Common myeloid progenitor, CD34-positive (primary cell): ENCODE data around the gene IDI2. TPM values are rescaled to one million over a fixed set of nuclear protein-coding genes. Genes with fewer than 3 reads are reported as not detected.
A peak's percentile ranks its signal among the peaks of the same experiment; 100 is the strongest.
"Not testable (repeated sequence)": the region's sequence is repeated elsewhere in the genome, so short reads cannot be mapped to it uniquely, and the experiment has no call there.

Experiments used
- CTCF ChIA-PET: fragments of 350-600 bp; sonication (Branson Sonifier 250); formaldehyde crosslinking; loops from one replicate; lab custom pipeline; 2021; ENCODE audit warnings: antibody characterized with exemption; lab: Charles Lee
- POLR2A ChIA-PET: fragments of 350-600 bp; sonication (Branson Sonifier 250); formaldehyde crosslinking; loops from one replicate; lab custom pipeline; 2021; ENCODE audit warnings: antibody characterized with exemption; lab: Charles Lee
- DNase-seq, 3 donors: peaks; one replicate each; pipeline versions ENCODE4 v3.0.0 to v3.0.0-alpha.2; 2013
- H3K27ac ChIP-seq, 2 experiments: 1 replicate in 1 of 2; 2 replicates in 1 of 2; pipeline ENCODE4 v1.7.0; 2013; ENCODE audit warnings: inconsistent platforms in 2 of 2, low read length in 2 of 2, mild to moderate bottlenecking in 2 of 2, low read depth in 1 of 2, moderate library complexity in 1 of 2; ENCODE audit not compliant: severe bottlenecking in 2 of 2, insufficient read depth in 1 of 2, poor library complexity in 1 of 2
- H3K27me3 ChIP-seq, 5 experiments: replicated peaks in 2 of 5; 1 replicate in 3 of 5; 2 replicates in 2 of 5; pipeline versions ENCODE4 v1.6.1 to v1.7.0; 2013; ENCODE audit warnings: low read length in 4 of 5, mild to moderate bottlenecking in 2 of 5, moderate library complexity in 2 of 5, inconsistent platforms in 1 of 5; ENCODE audit not compliant: insufficient read depth in 5 of 5, control insufficient read depth in 4 of 5
- H3K36me3 ChIP-seq, 4 experiments: 1 replicate in 2 of 4; 2 replicates in 2 of 4; pipeline versions ENCODE4 v1.6.1 to v1.7.0; 2013; ENCODE audit warnings: low read length in 3 of 4, control low read depth in 1 of 4, mild to moderate bottlenecking in 1 of 4; ENCODE audit not compliant: control insufficient read depth in 4 of 4, insufficient read depth in 4 of 4
- H3K4me1 ChIP-seq, 4 experiments: 1 replicate in 3 of 4; 2 replicates in 1 of 4; pipeline versions ENCODE4 v1.6.1 to v1.7.1; 2013; ENCODE audit warnings: low read length in 3 of 4, mild to moderate bottlenecking in 3 of 4, control low read depth in 1 of 4, inconsistent platforms in 1 of 4, moderate library complexity in 1 of 4; ENCODE audit not compliant: control insufficient read depth in 4 of 4, insufficient read depth in 4 of 4; ENCODE audit errors: control extremely low read depth in 1 of 4
- H3K4me3 ChIP-seq, 7 experiments: 1 replicate in 4 of 7; 2 replicates in 3 of 7; pipeline versions ENCODE4 v1.5.1 to v1.7.0; 2013; ENCODE audit warnings: mild to moderate bottlenecking in 7 of 7, low read length in 6 of 7, moderate library complexity in 6 of 7, inconsistent platforms in 2 of 7, low read depth in 2 of 7, control low read depth in 1 of 7; ENCODE audit not compliant: insufficient read depth in 4 of 7, control insufficient read depth in 1 of 7; ENCODE audit errors: extremely low read depth in 1 of 7
- H3K9me3 ChIP-seq, 5 experiments: 1 replicate in 4 of 5; 2 replicates in 1 of 5; pipeline versions ENCODE4 v1.6.1 to v1.7.1; 2013; ENCODE audit warnings: low read length in 4 of 5, mild to moderate bottlenecking in 2 of 5, inconsistent platforms in 1 of 5, low read depth in 1 of 5, moderate library complexity in 1 of 5; ENCODE audit not compliant: control insufficient read depth in 4 of 5, insufficient read depth in 2 of 5; ENCODE audit errors: control extremely low read depth in 1 of 5
- WGBS: methylation state at CpG from one replicate; pipeline ENCODE4 v1.1.5; 2013; ENCODE audit not compliant: insufficient coverage; 5-methylcytosine and 5-hydroxymethylcytosine counted together
- polyA plus RNA-seq: library from polyadenylated mRNA; unstranded; fragments of 120-200 nt; gene quantifications from one replicate; pipeline ENCODE4 v1.2.1, GENCODE V29; 2013

IDI2 gene
- polyA plus RNA-seq, result not detected

DNA sequence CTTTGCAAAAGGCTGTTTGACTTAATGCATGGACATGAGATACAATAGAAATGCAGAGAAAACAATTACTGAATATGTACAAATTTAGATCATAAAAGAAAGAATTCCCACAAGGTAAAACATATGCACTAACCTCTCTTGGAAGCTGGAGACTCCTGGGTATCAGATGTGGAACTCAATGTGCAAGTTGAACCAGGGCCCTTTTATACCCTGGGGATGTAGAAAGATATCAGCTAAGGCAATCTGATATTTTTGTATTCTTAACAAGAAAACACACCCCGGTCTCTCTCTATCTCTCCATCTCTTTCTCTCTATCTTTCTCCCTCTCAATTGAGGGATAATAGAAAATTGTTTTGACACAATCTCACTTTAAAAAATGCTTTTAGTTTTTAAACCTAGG lies at the start of gene IDI2:
Gene IDI2 (minus strand): TSS at position 177 of the 400 bp plus-strand sequence. CDS start 1,136 bp downstream, outside the sequence.
- ChIA-PET CTCF (interaction anchor here (0.8 kb wide), 1 partner anchor 22 kb away, joined by 3 read pairs; no protein-coding TSS in a partner anchor), POLR2A (no interaction called here)

GRCh38 chr10:1074748-1075308 lies 49.2 kb upstream of the IDI2 start:
- Histone ChIP-seq H3K4me1 (peaks cover 0 to 6% (median under 1%) of the 10 kb centered on the region in 4 experiments), H3K4me3 (no peak overlapping the region), H3K9me3 (no peaks in the 10 kb centered on the region), H3K27me3 (no peaks in the 10 kb centered on the region), H3K36me3 (peaks cover 13 to 46% (median 27%) of the 10 kb centered on the region in 4 experiments), H3K27ac (no peak overlapping the region)
- CTCF ChIA-PET, result interaction anchor here (0.6 to 1.3 kb wide), 5 partner anchors 12 to 180 kb away, joined by 3 to 5 read pairs (median 3); no protein-coding TSS in a partner anchor
- POLR2A ChIA-PET, result no interaction called here
- DNase-seq, result peak in 2 of 3 donors; percentile 40 to 45
- WGBS, result over 99% methylated on average over 14 of the region's 18 CpGs

More for the DNA sequence above, at the start of gene IDI2:
- no peak for DNase-seq
- H3K9me3 ChIP-seq, result no peaks in the 10 kb centered on the region
- no peaks in the 10 kb centered on the region for H3K4me1 ChIP-seq
- no peak within 1 kb of the TSS for H3K4me3 ChIP-seq
- no peak within 1 kb of the TSS for H3K27ac ChIP-seq
- no peaks in the 10 kb centered on the region for H3K27me3 ChIP-seq
- peaks cover 0 to 7% (median 2%) of the 10 kb centered on the region in 4 experiments for H3K36me3 ChIP-seq
- no CpG with 5 or more reads among the region's 1 CpG for WGBS

- POLR2A ChIA-PET, result no interaction called here
- H3K27ac ChIP-seq, result no peak overlapping the region
- H3K4me1 ChIP-seq, result peaks cover 0 to 12% (median 3%) of the 10 kb centered on the region in 4 experiments
- H3K9me3 ChIP-seq, result no peaks in the 10 kb centered on the region
- WGBS, result 98% methylated on average over 19 of the region's 24 CpGs
- H3K36me3 ChIP-seq, result peaks cover 9 to 40% (median 21%) of the 10 kb centered on the region in 4 experiments
- no peak for DNase-seq
- no peak overlapping the region for H3K4me3 ChIP-seq
- no peaks in the 10 kb centered on the region for H3K27me3 ChIP-seq
- CTCF ChIA-PET, result interaction anchor here (1.0 to 2.6 kb wide), 6 partner anchors 13 to 179 kb away, joined by 3 to 5 read pairs (median 3); no protein-coding TSS in a partner anchor
Measured at GRCh38 chr10:1074052-1074747, 48.5 kb upstream of the IDI2 start.

- no peaks in the 10 kb centered on the region for H3K27me3 ChIP-seq
- H3K4me1 ChIP-seq, result peaks cover 0 to 17% (median 3%) of the 10 kb centered on the region in 4 experiments
- POLR2A ChIA-PET, result no interaction called here
- WGBS, result 98% methylated on average over 6 of the region's 7 CpGs
- no peaks in the 10 kb centered on the region for H3K9me3 ChIP-seq
- H3K36me3 ChIP-seq, result peaks cover 5 to 28% (median 16%) of the 10 kb centered on the region in 4 experiments
- no peak overlapping the region for H3K4me3 ChIP-seq
- CTCF ChIA-PET, result interaction anchor here (1.0 kb wide), 1 partner anchor 13 kb away, joined by 3 read pairs; no protein-coding TSS in a partner anchor
- no peak for DNase-seq
- no peak overlapping the region for H3K27ac ChIP-seq
Measured at GRCh38 chr10:1070919-1071318, 45.3 kb upstream of the IDI2 start.

GRCh38 chr10:1068380-1069361 lies 43.0 kb upstream of the IDI2 start:
- Histone ChIP-seq H3K4me3 (no peak overlapping the region), H3K36me3 (peaks cover 5 to 19% (median 8%) of the 10 kb centered on the region in 4 experiments), H3K9me3 (no peaks in the 10 kb centered on the region), H3K27me3 (no peaks in the 10 kb centered on the region), H3K27ac (no peak overlapping the region), H3K4me1 (peaks cover 0 to 17% (median 3%) of the 10 kb centered on the region in 4 experiments)
- 98% methylated on average over 6 of the region's 10 CpGs for WGBS
- ChIA-PET CTCF (interaction anchor here (0.9 kb wide), 1 partner anchor 22 kb away, joined by 3 read pairs; no protein-coding TSS in a partner anchor), POLR2A (no interaction called here)
- DNase-seq, result no peak

- H3K4me1 ChIP-seq, result peaks cover 5 to 22% (median 10%) of the 10 kb centered on the region in 4 experiments
Measured at GRCh38 chr10:1066734-1067133, 41.1 kb upstream of the IDI2 start.

More at GRCh38 chr10:1066734-1067133, 41.1 kb upstream of the IDI2 start:
- H3K36me3 ChIP-seq, result peaks cover 4 to 11% (median 9%) of the 10 kb centered on the region in 4 experiments
- H3K27me3 ChIP-seq, H3K9me3 ChIP-seq, DNase-seq, CTCF ChIA-PET, H3K27ac ChIP-seq, H3K4me3 ChIP-seq: not testable (repeated sequence)
- POLR2A ChIA-PET, result interaction anchor here (0.6 kb wide), 1 partner anchor 23 kb away, joined by 3 read pairs; no protein-coding TSS in a partner anchor
- 97% methylated on average over 6 of the region's 8 CpGs for WGBS
